CD4-positive, alpha-beta memory T cell (primary cell): ENCODE measurements around the gene PIEZO1. TPM values are rescaled to one million over a fixed set of nuclear protein-coding genes. Genes with fewer than 3 reads are reported as not detected.

Source experiments
- microRNA-seq: library from miRNA; unstranded; fragments of <30 nt; microRNA quantifications from one replicate; pipeline ENCODE4 v1.2.0, GENCODE V29; 2021; ENCODE audit warnings: borderline replicate concordance, borderline number of aligned reads, borderline microRNAs expressed, mixed read lengths
- polyA plus RNA-seq, 2 donors: library from polyadenylated mRNA; unstranded; fragments of 300-500 nt; fragmentation: Illumina TruSeq; gene quantifications; one replicate each; pipeline ENCODE4 v1.2.3, GENCODE V29; 2021
- total RNA-seq, 2 experiments: library from RNA; stranded (reverse); gene quantifications; one replicate each; pipeline ENCODE4 v1.2.3, GENCODE V29; 2021

PIEZO1 gene
- total and polyA plus RNA-seq, 4 experiments from 2014 or later = 12.0 to 302 (median 171) TPM

Small RNAs within 50 kb of the gene (microRNA-seq; reads per million reads assigned to microRNA genes)
- not detected for gene MIR4722

Other genes starting within 250 kb of the PIEZO1 start
- gene ZC3H18, start 214.8 kb downstream of the PIEZO1 start, total RNA-seq = 10 to 100 TPM; 84.5 to 91.5 TPM
- 10 to 100 TPM in 1 of 2 donors, 1 to 10 TPM in 1; 3.0 to 23.5 TPM for gene ZC3H18, start 214.8 kb downstream of the PIEZO1 start, polyA plus RNA-seq
- under 1 TPM in 1 of 2 experiments, not detected in 1; 0.44 TPM for gene IL17C, start 146.6 kb downstream of the PIEZO1 start, total RNA-seq
- gene IL17C, start 146.6 kb downstream of the PIEZO1 start, polyA plus RNA-seq = not detected
- 100 to 1,000 TPM; 383 to 386 TPM for gene CYBA, start 134.2 kb downstream of the PIEZO1 start, total RNA-seq
- 1,000 to 10,000 TPM in 1 of 2 donors, 100 to 1,000 TPM in 1; 689 to 1,286 TPM for gene CYBA, start 134.2 kb downstream of the PIEZO1 start, polyA plus RNA-seq
- gene MVD, start 122.1 kb downstream of the PIEZO1 start, total RNA-seq = 10 to 100 TPM; 49.2 to 57.0 TPM
- 10 to 100 TPM; 15.6 to 22.7 TPM for gene MVD, start 122.1 kb downstream of the PIEZO1 start, polyA plus RNA-seq
- gene SNAI3, start 98.7 kb downstream of the PIEZO1 start, total RNA-seq = 10 to 100 TPM; 14.0 to 15.7 TPM
- 10 to 100 TPM; 11.6 to 22.9 TPM for gene SNAI3, start 98.7 kb downstream of the PIEZO1 start, polyA plus RNA-seq
- gene RNF166, start 78.8 kb downstream of the PIEZO1 start, total RNA-seq = 100 to 1,000 TPM; 129 to 137 TPM
- gene RNF166, start 78.8 kb downstream of the PIEZO1 start, polyA plus RNA-seq = 10 to 100 TPM; 90.5 to 92.9 TPM
- gene CTU2, start 78.7 kb downstream of the PIEZO1 start, total RNA-seq = 10 to 100 TPM; 20.4 to 21.1 TPM
- 10 to 100 TPM; 11.5 to 13.6 TPM for gene CTU2, start 78.7 kb downstream of the PIEZO1 start, polyA plus RNA-seq
- under 1 TPM; 0.17 TPM for gene CDT1, start 18.6 kb upstream of the PIEZO1 start, total RNA-seq
- under 1 TPM; 0.19 to 0.26 TPM for gene CDT1, start 18.6 kb upstream of the PIEZO1 start, polyA plus RNA-seq
- gene APRT, start 26.7 kb upstream of the PIEZO1 start, total RNA-seq = 100 to 1,000 TPM; 171 to 175 TPM
- gene APRT, start 26.7 kb upstream of the PIEZO1 start, polyA plus RNA-seq = 100 to 1,000 TPM; 569 to 624 TPM
- gene GALNS, start 71.7 kb upstream of the PIEZO1 start, total RNA-seq = 10 to 100 TPM; 58.8 to 65.7 TPM
- 1 to 10 TPM; 5.6 to 8.7 TPM for gene GALNS, start 71.7 kb upstream of the PIEZO1 start, polyA plus RNA-seq
- gene TRAPPC2L, start 71.9 kb upstream of the PIEZO1 start, total RNA-seq = 10 to 100 TPM; 66.6 to 67.1 TPM
- 100 to 1,000 TPM; 104 to 105 TPM for gene TRAPPC2L, start 71.9 kb upstream of the PIEZO1 start, polyA plus RNA-seq
- gene PABPN1L, start 81.4 kb upstream of the PIEZO1 start, total RNA-seq = not detected
- gene PABPN1L, start 81.4 kb upstream of the PIEZO1 start, polyA plus RNA-seq = not detected
- gene CBFA2T3, start 192.0 kb upstream of the PIEZO1 start, total RNA-seq = under 1 TPM in 1 of 2 experiments, not detected in 1; 0.11 TPM
- under 1 TPM in 1 of 2 donors, not detected in 1; 0.14 TPM for gene CBFA2T3, start 192.0 kb upstream of the PIEZO1 start, polyA plus RNA-seq